Endothelial cell of umbilical vein (primary cell): ENCODE measurements around the gene PLN. TPM values are rescaled to one million over a fixed set of nuclear protein-coding genes. Genes with fewer than 3 reads are reported as not detected.

Experiments used
- BruUV-seq: library from RNA; stranded (reverse); fragments of 400-500 nt; replicated peaks from 2 replicates; lab custom pipeline; 2021; lab: Mats Ljungman, UMichigan
- CTCF ChIA-PET: fragments of 300-600, 350-600 bp; sonication (Branson Sonifier 250); formaldehyde crosslinking; loops from one replicate; lab custom pipeline; 2021; ENCODE audit warnings: antibody characterized with exemption, inconsistent platforms; lab: Charles Lee
- POLR2A ChIA-PET: fragments of 300-600, 350-600 bp; sonication (Branson Sonifier 250); formaldehyde crosslinking; loops from one replicate; lab custom pipeline; 2021; ENCODE audit warnings: antibody characterized with exemption, inconsistent platforms; lab: Charles Lee
- DNase-seq: peaks from one replicate; pipeline ENCODE4 v3.0.0-alpha.2; 2011; ENCODE audit warnings: low read depth, low spot score
- FAIRE-seq: peaks from 2 replicates; lab custom pipeline; 2011; peaks lifted over from hg19 to GRCh38; lab: Jason Lieb, UNC
- H2AFZ ChIP-seq: 2 replicates; pipeline ENCODE4 v1.6.0; 2012; ENCODE audit warnings: low read depth, low read length, control low read depth, inconsistent platforms
- H3K27ac ChIP-seq: 2 replicates; pipeline ENCODE4 v1.5.1; 2011; ENCODE audit warnings: low read depth, mild to moderate bottlenecking, control low read depth, low read length, moderate library complexity; ENCODE audit not compliant: insufficient read depth
- H3K27me3 ChIP-seq, 2 experiments: 2 replicates each; pipeline versions ENCODE4 v1.6.0 to v1.6.1; 2011; ENCODE audit warnings: low read length in 2 of 2, mixed read lengths in 1 of 2; ENCODE audit not compliant: control insufficient read depth in 2 of 2, insufficient read depth in 2 of 2
- H3K36me3 ChIP-seq, 2 experiments: 2 replicates in 1 of 2; 3 replicates in 1 of 2; pipeline ENCODE4 v1.5.1; 2011; ENCODE audit warnings: low read length in 2 of 2, mild to moderate bottlenecking in 1 of 2, moderate library complexity in 1 of 2; ENCODE audit not compliant: control insufficient read depth in 2 of 2, insufficient read depth in 2 of 2; ENCODE audit errors: extremely low read depth in 1 of 2
- H3K4me1 ChIP-seq: 3 replicates; pipeline ENCODE4 v1.5.1; 2011; ENCODE audit warnings: mild to moderate bottlenecking, low read length; ENCODE audit not compliant: control insufficient read depth, insufficient read depth; ENCODE audit errors: extremely low read depth
- H3K4me2 ChIP-seq: 2 replicates; pipeline ENCODE4 v1.6.1; 2011; ENCODE audit warnings: low read length, control low read depth, mixed read lengths; ENCODE audit not compliant: insufficient read depth
- H3K4me3 ChIP-seq, 3 experiments: fragments of 200-600 bp in 1 of 3; sonication (generic), shearing (Covaris generic) in 1 of 3; replicated peaks in 1 of 3; 2 replicates each; pipeline ENCODE4 v1.5.1; 2011 to 2016; ENCODE audit warnings: control low read depth in 3 of 3, low read length in 3 of 3, mild to moderate bottlenecking in 2 of 3, inconsistent platforms in 1 of 3, low read depth in 1 of 3, moderate library complexity in 1 of 3; ENCODE audit not compliant: insufficient read depth in 1 of 3
- H3K79me2 ChIP-seq: 2 replicates; pipeline ENCODE4 v1.6.0; 2012; ENCODE audit warnings: low read length, inconsistent platforms; ENCODE audit not compliant: control insufficient read depth, insufficient read depth
- H3K9ac ChIP-seq: replicated peaks from 2 replicates; pipeline ENCODE3; 2011; ENCODE audit warnings: low read length, control low read depth; ENCODE audit not compliant: insufficient read depth; ENCODE audit errors: extremely low read depth
- H3K9me1 ChIP-seq: replicated peaks from 3 replicates; pipeline ENCODE4 v1.6.0; 2011; ENCODE audit warnings: mild to moderate bottlenecking, low read length; ENCODE audit not compliant: control insufficient read depth, insufficient read depth; ENCODE audit errors: extremely low read depth
- H3K9me3 ChIP-seq: replicated peaks from 2 replicates; pipeline ENCODE4 v1.5.1; 2012; ENCODE audit warnings: low read length, inconsistent platforms; ENCODE audit not compliant: control insufficient read depth, insufficient read depth
- H4K20me1 ChIP-seq: replicated peaks from 2 replicates; pipeline ENCODE3; 2011; ENCODE audit warnings: mild to moderate bottlenecking, low read length; ENCODE audit not compliant: control insufficient read depth, insufficient read depth; ENCODE audit errors: extremely low read depth
- CTCF ChIP-seq, 2 donors: IDR thresholded peaks; 1 replicate in 1 of 2; 2 replicates in 1 of 2; pipeline ENCODE4 v1.5.1; 2011; ENCODE audit warnings: low read length in 2 of 2, mild to moderate bottlenecking in 2 of 2, moderate library complexity in 2 of 2, control low read depth in 1 of 2, inconsistent platforms in 1 of 2, low read depth in 1 of 2; ENCODE audit not compliant: insufficient read depth in 1 of 2; ENCODE audit errors: extremely low read depth in 1 of 2
- EZH2 ChIP-seq: IDR thresholded peaks from 2 replicates; pipeline ENCODE4 v1.6.1; 2012; ENCODE audit warnings: borderline replicate concordance, low read depth, mild to moderate bottlenecking, moderate library complexity, low read length, inconsistent platforms; ENCODE audit not compliant: severe bottlenecking
- FOS ChIP-seq: IDR thresholded peaks from 2 replicates; pipeline ENCODE4 v1.6.1; 2011; ENCODE audit warnings: mild to moderate bottlenecking, low read length, moderate library complexity, borderline replicate concordance; ENCODE audit not compliant: insufficient read depth
- GATA2 ChIP-seq: IDR thresholded peaks from 2 replicates; pipeline ENCODE4 v1.7.0; 2011; ENCODE audit warnings: low read depth, mild to moderate bottlenecking, moderate library complexity, mixed read lengths, low read length; ENCODE audit not compliant: insufficient read length, insufficient read depth
- JUN ChIP-seq: IDR thresholded peaks from 2 replicates; pipeline ENCODE4 v1.6.1; 2011; ENCODE audit warnings: borderline replicate concordance, low read depth; ENCODE audit not compliant: insufficient read length, insufficient read depth
- MAX ChIP-seq: IDR thresholded peaks from 2 replicates; pipeline ENCODE4 v1.6.1; 2011; ENCODE audit not compliant: insufficient read depth, insufficient read length
- MYC ChIP-seq: IDR thresholded peaks from one replicate; pipeline ENCODE4 v1.6.1; 2011; ENCODE audit warnings: mild to moderate bottlenecking, low read depth, low read length
- POLR2A ChIP-seq: IDR thresholded peaks from 2 replicates; pipeline ENCODE4 v1.6.1; 2012; ENCODE audit warnings: low read depth, mild to moderate bottlenecking, control low read depth, low read length
- POLR2AphosphoS5 ChIP-seq: IDR thresholded peaks from 2 replicates; pipeline ENCODE4 v1.6.1; 2012; ENCODE audit warnings: low read depth, mild to moderate bottlenecking, control low read depth, low read length, moderate library complexity; ENCODE audit not compliant: insufficient read depth
- dilution Hi-C: fragments of 300-500 bp; cut with MboI; formaldehyde crosslinking; loops from one replicate; pipeline ENCODE4 v1.15.0; 2019; ENCODE audit warnings: low sequenced_read_pairs; ENCODE audit not compliant: extremely low pct_ligation_motif_present
- intact Hi-C: fragments of 100-400 bp; cut with micrococcal nuclease; formaldehyde crosslinking; loops from one replicate; pipeline ENCODE4 v1.10.0; 2022
- polyA plus RNA-seq, 4 experiments: library from polyadenylated mRNA; depleted of rRNA in 3 of 4; stranded (reverse) in 3 of 4; unstranded in 1 of 4; fragments of >200 nt; gene quantifications; 2 replicates each; pipeline versions ENCODE4 v1.2.1 to v1.2.3, GENCODE V29; 2011 to 2012; ENCODE audit warnings: missing spikeins in 1 of 4
- total RNA-seq: library from RNA; stranded (reverse); gene quantifications from 2 replicates; pipeline ENCODE4 v1.2.3, GENCODE V29; 2021

PLN gene
- total and polyA plus RNA-seq, 2 donors (not counting 3 experiments of a cell fraction or from before 2014, with no cell fraction given) = not detected

- H3K9ac ChIP-seq = no peak overlapping the region
- no peak overlapping the region for H3K27ac ChIP-seq
- H3K36me3 ChIP-seq = no peaks in the 10 kb centered on the region
- peaks cover 9% of the 10 kb centered on the region for H3K4me1 ChIP-seq
- H3K79me2 ChIP-seq = peaks cover 17% of the 10 kb centered on the region
- H3K27me3 ChIP-seq = no peaks in the 10 kb centered on the region
- intact Hi-C loops (no loop called here), dilution Hi-C loops (no loop called here)
- POLR2A ChIA-PET = no interaction called here
- no peak overlapping the region for H3K4me2 ChIP-seq
- TF ChIP-seq GATA2 = no peak
- H2AFZ ChIP-seq = no peak overlapping the region
- no peaks in the 10 kb centered on the region for H3K9me1 ChIP-seq
- H3K9me3 ChIP-seq = no peaks in the 10 kb centered on the region
- CTCF ChIA-PET = interaction anchor here (0.8 kb wide), 1 partner anchor 300 kb away, joined by 3 read pairs; no protein-coding TSS in a partner anchor
- H3K4me3 ChIP-seq = no peak overlapping the region
- no peaks in the 10 kb centered on the region for H4K20me1 ChIP-seq
- BruUV-seq = no TSS peak
- FAIRE-seq (no peak), DNase-seq (no peak)
Measured at GRCh38 chr6:118584911-118585310, 36.8 kb downstream of the PLN start.

GRCh38 chr6:118586746-118587485 lies 38.8 kb downstream of the PLN start:
- intact Hi-C loops = no loop called here
- BruUV-seq = no TSS peak

More at GRCh38 chr6:118586746-118587485, 38.8 kb downstream of the PLN start:
- Histone ChIP-seq H3K9ac (no peak overlapping the region), H3K36me3 (no peaks in the 10 kb centered on the region), H4K20me1 (no peaks in the 10 kb centered on the region), H3K4me1 (peaks cover 9% of the 10 kb centered on the region), H3K9me3 (no peaks in the 10 kb centered on the region), H3K27ac (no peak overlapping the region), H3K79me2 (peaks cover 14% of the 10 kb centered on the region), H3K4me3 (no peak overlapping the region), H2AFZ (no peak overlapping the region), H3K9me1 (no peaks in the 10 kb centered on the region), H3K4me2 (no peak overlapping the region), H3K27me3 (no peaks in the 10 kb centered on the region)
- ChIA-PET CTCF (no interaction called here), POLR2A (no interaction called here)
- dilution Hi-C loops = no loop called here
- no peak for DNase-seq
- TF ChIP-seq POLR2AphosphoS5 = no peak
- TF ChIP-seq MYC = no peak
- no peak for TF ChIP-seq JUN
- no peak for TF ChIP-seq GATA2
- no peak for TF ChIP-seq FOS
- no peak for TF ChIP-seq CTCF (IDR thresholded peaks at IDR 0.05; ENCODE audit: extremely low read depth in 1 of 2, insufficient read depth in 1 of 2, low read depth in 1 of 2, low read length in 2 of 2)
- no peak for TF ChIP-seq MAX
- no peak for TF ChIP-seq POLR2A
- TF ChIP-seq EZH2 = no peak
- FAIRE-seq = no peak
